ENCODE measurements around the gene CFAP68.

Gene CFAP68

DNA sequence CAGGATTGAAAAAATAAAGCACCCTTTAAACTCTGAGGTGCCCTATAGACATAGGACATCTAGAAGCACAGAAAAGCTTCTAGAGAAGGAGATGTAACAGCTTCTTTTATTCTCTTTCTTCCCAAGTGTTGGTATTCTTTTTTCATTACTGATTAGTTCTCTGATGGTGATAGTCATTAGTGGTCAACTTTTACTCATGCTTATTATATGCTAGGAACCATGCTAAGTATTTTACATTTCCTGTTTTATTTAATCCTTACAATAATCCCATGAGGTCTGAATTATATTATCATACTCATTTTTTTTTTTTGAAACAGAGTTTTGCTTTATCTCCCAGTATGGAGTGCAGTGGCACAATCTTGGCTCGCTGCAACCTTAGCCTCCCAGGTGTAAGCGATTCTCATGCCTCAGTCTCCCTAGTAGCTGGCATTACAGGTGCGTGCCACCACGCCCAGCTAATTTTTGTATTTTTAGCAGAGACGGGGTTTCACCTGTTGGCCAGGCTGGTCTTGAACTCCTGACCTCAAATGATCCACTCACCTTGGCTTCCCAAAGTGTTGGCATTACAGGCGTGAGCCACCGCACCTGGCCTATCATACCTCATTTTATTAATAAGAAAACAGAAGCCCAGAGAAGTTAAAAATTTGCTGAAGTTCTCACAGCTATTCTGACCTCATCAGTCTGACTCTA is 42.3 kb downstream of the CFAP68 start:
- H3K4me3 ChIP-seq (ENCODE audit: low read depth, low read length) = no peak overlapping the region
- no peak for TF ChIP-seq POLR2A (IDR thresholded peaks at IDR 0.05; ENCODE audit: extremely low read depth, insufficient read length)
- TF ChIP-seq, protein P1, sequence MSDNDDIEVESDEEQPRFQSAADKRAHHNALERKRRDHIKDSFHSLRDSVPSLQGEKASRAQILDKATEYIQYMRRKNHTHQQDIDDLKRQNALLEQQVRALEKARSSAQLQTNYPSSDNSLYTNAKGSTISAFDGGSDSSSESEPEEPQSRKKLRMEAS (IDR thresholded peaks at IDR 0.05; ENCODE audit: low read depth, low read length) = no peak
- DNase-seq (ENCODE audit: low read depth) = no peak

DNA sequence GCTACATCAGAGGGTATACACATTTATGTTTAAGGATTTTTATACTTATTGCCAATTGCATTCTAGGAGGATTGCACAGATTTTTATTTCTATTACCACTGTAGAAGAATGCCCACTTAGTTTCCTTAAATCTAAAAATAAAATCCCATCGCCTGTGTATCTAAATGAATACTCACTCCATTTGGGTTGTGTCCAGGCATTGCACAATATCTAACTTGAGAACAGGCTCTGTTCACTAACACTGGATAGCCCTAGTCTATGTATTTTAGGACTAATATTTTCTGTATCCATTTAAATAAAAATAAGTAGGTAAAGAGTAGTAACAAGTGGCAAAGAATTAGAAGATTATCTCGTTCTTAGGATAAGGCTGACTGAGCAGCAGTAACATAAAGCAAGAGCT is 43.5 kb downstream of the CFAP68 start:
- H3K4me3 ChIP-seq (ENCODE audit: low read depth, low read length) = no peak overlapping the region
- DNase-seq (ENCODE audit: low read depth) = no peak
- TF ChIP-seq POLR2A (IDR thresholded peaks at IDR 0.05; ENCODE audit: extremely low read depth, insufficient read length) (no peak), MYC (IDR thresholded peaks at IDR 0.05; ENCODE audit: low read depth, low read length) (no peak)
- TF ChIP-seq, protein P1 (IDR thresholded peaks at IDR 0.05; ENCODE audit: low read depth, low read length) = no peak

DNA sequence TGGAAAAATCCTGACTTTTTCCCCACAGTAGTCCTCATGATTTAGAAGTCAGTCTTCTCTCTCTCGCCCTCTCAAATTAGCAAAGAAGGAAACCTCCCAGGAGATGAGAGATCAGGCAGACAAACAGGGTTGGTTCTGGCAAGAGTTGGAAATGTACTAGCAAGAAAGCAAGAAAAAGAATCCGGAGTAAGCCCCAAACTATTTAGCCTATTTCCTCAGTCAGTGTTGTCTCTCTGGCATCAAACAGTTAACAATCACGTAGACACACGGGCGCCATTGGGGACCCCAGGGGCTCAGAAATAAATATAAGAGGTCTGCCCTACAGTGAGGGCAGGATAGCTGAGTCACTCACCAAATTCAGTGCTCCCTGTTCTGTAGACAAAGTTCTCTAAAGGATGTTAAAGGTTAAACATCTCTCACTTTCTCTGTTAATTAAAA is 44.0 kb downstream of the CFAP68 start:
- no peak for TF ChIP-seq POLR2A (IDR thresholded peaks at IDR 0.05; ENCODE audit: extremely low read depth, insufficient read length)
- TF ChIP-seq, protein P1 (IDR thresholded peaks at IDR 0.05; ENCODE audit: low read depth, low read length) = no peak
- TF ChIP-seq, protein P2, sequence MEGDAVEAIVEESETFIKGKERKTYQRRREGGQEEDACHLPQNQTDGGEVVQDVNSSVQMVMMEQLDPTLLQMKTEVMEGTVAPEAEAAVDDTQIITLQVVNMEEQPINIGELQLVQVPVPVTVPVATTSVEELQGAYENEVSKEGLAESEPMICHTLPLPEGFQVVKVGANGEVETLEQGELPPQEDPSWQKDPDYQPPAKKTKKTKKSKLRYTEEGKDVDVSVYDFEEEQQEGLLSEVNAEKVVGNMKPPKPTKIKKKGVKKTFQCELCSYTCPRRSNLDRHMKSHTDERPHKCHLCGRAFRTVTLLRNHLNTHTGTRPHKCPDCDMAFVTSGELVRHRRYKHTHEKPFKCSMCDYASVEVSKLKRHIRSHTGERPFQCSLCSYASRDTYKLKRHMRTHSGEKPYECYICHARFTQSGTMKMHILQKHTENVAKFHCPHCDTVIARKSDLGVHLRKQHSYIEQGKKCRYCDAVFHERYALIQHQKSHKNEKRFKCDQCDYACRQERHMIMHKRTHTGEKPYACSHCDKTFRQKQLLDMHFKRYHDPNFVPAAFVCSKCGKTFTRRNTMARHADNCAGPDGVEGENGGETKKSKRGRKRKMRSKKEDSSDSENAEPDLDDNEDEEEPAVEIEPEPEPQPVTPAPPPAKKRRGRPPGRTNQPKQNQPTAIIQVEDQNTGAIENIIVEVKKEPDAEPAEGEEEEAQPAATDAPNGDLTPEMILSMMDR (IDR thresholded peaks at IDR 0.05; ENCODE audit: low read depth, low read length) = no peak
- TF ChIP-seq MYC (IDR thresholded peaks at IDR 0.05; ENCODE audit: low read depth, low read length) = no peak
- no peak overlapping the region for H3K4me3 ChIP-seq (ENCODE audit: low read depth, low read length)
- DNase-seq (ENCODE audit: low read depth) = no peak

DNA sequence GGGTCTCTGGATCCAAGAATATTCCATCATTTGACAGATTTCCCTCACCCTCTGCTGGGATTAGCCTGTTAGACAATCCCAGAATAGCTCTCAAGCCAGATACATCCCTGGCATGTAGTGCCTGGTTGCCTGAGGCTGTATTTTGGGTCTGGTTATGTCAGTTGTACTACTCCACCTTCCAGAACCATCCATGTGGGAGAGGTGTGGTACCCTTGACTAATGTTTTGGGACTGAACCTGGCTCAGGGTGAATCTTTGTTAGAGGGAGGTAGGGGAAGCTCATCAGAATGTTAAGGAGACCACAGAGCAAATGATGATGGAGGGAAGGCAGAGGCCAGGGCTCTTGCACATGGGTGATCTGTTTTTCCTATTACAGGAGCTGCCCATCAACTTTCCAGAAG is 44.6 kb downstream of the CFAP68 start:
- H3K4me3 ChIP-seq (ENCODE audit: low read depth, low read length) = no peak overlapping the region
- no peak for TF ChIP-seq MYC (IDR thresholded peaks at IDR 0.05; ENCODE audit: low read depth, low read length)
- TF ChIP-seq, protein P1 (IDR thresholded peaks at IDR 0.05; ENCODE audit: low read depth, low read length) = no peak
- TF ChIP-seq, protein P2 (IDR thresholded peaks at IDR 0.05; ENCODE audit: low read depth, low read length) = no peak
- TF ChIP-seq POLR2A (IDR thresholded peaks at IDR 0.05; ENCODE audit: extremely low read depth, insufficient read length) = no peak
- no peak for DNase-seq (ENCODE audit: low read depth)

DNA sequence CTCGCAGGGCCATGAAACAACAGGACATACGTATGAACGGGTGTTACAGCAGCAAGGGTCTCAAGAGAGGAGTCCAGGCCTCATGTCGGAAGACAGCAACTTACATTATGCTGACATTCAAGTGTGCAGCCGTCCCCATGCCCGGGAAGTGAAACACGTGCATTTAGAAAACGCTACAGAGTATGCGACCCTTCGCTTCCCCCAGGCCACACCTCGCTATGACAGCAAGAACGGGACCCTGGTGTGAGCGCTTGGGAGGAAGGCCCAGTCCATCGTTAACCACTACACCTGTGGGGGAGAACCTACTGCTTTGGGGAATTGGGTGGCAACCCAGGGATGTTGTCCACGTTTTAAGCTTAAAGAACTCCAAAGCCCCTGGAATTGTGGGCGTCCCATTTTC is 46.6 kb downstream of the CFAP68 start:
- H3K4me3 ChIP-seq (ENCODE audit: low read depth, low read length) = peak overlapping the region; percentile 46
- no peak for DNase-seq (ENCODE audit: low read depth)
- TF ChIP-seq MYC (IDR thresholded peaks at IDR 0.05; ENCODE audit: low read depth, low read length) (no peak), POLR2A (IDR thresholded peaks at IDR 0.05; ENCODE audit: extremely low read depth, insufficient read length) (no peak)
- TF ChIP-seq, protein P2 (IDR thresholded peaks at IDR 0.05; ENCODE audit: low read depth, low read length) = no peak
- TF ChIP-seq, protein P1 (IDR thresholded peaks at IDR 0.05; ENCODE audit: low read depth, low read length) = no peak

DNA sequence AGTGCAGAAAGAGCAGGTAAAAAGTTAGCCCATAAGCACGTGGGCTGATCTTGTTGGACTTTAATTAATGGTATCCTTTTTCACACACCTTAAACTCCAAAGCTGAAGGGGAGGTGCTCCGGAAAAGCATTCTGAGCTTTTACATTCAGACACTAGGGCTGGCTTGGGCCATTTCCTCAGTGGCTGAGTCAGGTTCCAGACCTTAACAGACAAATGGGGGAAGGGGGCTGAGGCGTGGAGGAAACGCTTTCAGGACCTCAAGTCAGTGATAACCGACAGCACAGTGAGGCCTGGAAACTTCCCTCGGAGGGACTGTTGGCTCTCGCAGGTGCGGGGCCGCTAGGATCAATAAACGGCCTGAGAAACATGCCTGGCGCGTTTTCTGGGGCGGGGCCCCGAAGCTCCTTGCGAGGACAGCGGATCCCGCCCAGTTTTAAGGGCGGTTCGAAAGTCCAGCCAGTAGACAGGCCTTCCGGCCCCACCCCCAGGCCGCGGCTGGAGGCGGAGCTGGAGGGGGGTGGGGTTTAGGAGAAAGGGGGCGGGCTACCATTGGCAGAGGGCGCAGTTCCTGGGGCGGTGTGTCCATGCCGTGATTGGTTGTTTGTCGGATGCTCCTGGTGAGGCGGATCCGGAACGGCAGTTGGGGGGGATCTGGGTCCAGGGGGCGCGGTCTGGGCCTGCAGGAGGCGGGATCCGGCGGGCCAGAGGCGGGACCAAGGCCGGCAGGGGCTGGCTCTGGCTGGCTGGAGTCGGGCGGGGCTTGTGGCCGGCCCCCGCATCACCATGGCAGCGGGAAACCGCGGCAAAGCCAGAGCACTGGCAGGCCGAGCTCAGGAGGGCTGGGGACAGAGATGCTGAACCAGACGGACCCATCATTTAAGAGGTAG is 47.4 kb downstream of the CFAP68 start:
- TF ChIP-seq MYC (IDR thresholded peaks at IDR 0.05; ENCODE audit: low read depth, low read length) = peak; percentile 67
- peak; percentile 95 for TF ChIP-seq POLR2A (IDR thresholded peaks at IDR 0.05; ENCODE audit: extremely low read depth, insufficient read length)
- TF ChIP-seq, protein P1 (IDR thresholded peaks at IDR 0.05; ENCODE audit: low read depth, low read length) = peak; percentile 70
- TF ChIP-seq, protein P2 (IDR thresholded peaks at IDR 0.05; ENCODE audit: low read depth, low read length) = no peak
- peak; percentile 98 for DNase-seq (ENCODE audit: low read depth)
- peak overlapping the region; percentile 46 for H3K4me3 ChIP-seq (ENCODE audit: low read depth, low read length)
